ENCODE results near the gene PLA2G6.

The PLA2G6 gene

GRCh38 chr22:38072322-38073149, 109.1 kb downstream of the PLA2G6 start:
- no peaks in the 10 kb centered on the region for H3K27me3 ChIP-seq (ENCODE audit: control insufficient read depth, insufficient read depth, low read length)
- no peaks in the 10 kb centered on the region for H3K4me1 ChIP-seq (ENCODE audit: control insufficient read depth, low read depth, low read length)
- H3K9me3 ChIP-seq (ENCODE audit: control insufficient read depth, low read depth, low read length), result no peaks in the 10 kb centered on the region
- no peak overlapping the region for H3K27ac ChIP-seq (ENCODE audit: low read length)
- H3K36me3 ChIP-seq (ENCODE audit: control insufficient read depth, low read depth, low read length), result peaks cover 24% of the 10 kb centered on the region
- no peak overlapping the region for H3K4me3 ChIP-seq (ENCODE audit: low read length)
- no peak overlapping the region for H3K9ac ChIP-seq (ENCODE audit: low read length)

DNA sequence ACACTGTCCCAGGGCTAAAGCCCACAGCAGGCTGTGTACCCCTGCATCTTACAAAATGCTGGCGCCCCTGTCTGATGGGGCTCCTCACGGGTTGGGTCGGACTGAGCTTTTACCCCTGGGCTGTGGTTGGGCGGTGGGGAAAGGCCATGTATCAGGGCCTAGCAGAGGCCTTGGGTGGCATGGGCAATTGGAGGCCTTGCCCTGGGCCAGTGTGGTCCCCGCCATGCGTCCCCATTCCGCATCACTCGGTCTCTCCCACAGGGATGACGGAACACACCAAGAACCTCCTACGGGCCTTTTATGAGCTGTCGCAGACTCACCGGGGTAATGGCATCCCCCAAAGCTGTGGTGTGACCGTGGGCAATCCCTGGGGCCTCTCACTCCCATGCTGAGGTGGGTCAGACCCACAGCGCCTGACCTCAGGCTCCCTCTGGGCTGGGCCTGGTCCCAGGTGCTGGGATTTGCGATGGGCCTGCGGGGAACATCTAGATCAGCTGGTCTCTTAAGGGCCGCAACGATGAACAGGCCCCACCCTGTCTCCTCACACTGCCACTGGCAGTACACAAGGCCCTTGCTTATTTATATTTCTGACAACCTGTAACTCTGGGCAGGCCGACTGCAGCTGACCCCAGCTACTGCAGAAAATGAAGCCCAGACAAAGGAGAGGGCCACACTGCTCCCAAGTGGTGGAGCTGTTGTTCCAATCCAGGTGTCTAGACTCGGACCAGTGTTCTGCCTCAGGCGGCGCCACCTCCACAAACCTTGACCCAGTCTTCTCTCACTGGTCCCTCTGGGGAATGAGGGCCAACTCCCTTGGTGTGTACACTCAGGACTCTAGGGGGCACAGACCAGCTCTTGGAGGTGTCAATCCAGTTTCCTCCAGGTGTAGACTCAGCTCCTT, 110.0 kb downstream of the PLA2G6 start:
- peaks cover 24% of the 10 kb centered on the region for H3K36me3 ChIP-seq (ENCODE audit: control insufficient read depth, low read depth, low read length)
- no peak overlapping the region for H3K9ac ChIP-seq (ENCODE audit: low read length)
- H3K4me3 ChIP-seq (ENCODE audit: low read length), result no peak overlapping the region
- no peak overlapping the region for H3K27ac ChIP-seq (ENCODE audit: low read length)
- no peaks in the 10 kb centered on the region for H3K27me3 ChIP-seq (ENCODE audit: control insufficient read depth, insufficient read depth, low read length)
- H3K4me1 ChIP-seq (ENCODE audit: control insufficient read depth, low read depth, low read length), result no peaks in the 10 kb centered on the region
- no peaks in the 10 kb centered on the region for H3K9me3 ChIP-seq (ENCODE audit: control insufficient read depth, low read depth, low read length)

DNA sequence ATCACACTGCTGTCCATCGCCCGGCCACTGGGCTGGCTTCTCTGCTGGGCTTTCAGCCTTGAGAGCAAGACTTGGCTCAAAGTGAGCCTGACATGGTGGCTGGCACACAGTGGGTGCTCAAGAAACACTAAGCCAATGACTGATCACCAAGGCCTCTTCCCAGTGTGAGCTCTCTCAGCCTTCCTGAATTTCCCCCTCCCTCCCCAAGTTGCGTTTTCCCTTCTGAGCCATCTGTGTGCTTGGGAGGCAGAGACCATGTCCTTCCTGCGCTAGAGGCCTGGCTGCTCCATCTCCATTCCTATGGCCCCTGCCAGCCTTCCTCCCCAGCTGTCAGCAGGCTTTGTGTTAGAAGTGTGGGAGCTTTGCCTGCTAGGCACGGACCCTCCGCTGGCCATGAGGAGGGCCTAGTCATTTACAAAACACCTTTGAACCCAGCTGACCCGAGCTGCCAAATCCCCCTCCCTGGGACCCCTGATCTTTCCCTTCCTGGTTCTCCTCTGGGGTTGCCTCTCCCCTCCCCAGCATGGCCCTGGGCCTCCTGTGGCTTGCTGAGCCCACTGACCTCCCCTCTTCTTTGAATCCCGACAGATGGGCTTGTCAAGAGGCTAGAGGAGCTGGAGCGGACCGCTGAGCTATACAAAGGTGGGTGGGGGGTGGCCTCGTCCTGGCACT, 111.2 kb downstream of the PLA2G6 start:
- H3K4me3 ChIP-seq (ENCODE audit: low read length), result no peak overlapping the region
- no peaks in the 10 kb centered on the region for H3K9me3 ChIP-seq (ENCODE audit: control insufficient read depth, low read depth, low read length)
- peaks cover 26% of the 10 kb centered on the region for H3K36me3 ChIP-seq (ENCODE audit: control insufficient read depth, low read depth, low read length)
- no peak overlapping the region for H3K9ac ChIP-seq (ENCODE audit: low read length)
- no peaks in the 10 kb centered on the region for H3K4me1 ChIP-seq (ENCODE audit: control insufficient read depth, low read depth, low read length)
- H3K27me3 ChIP-seq (ENCODE audit: control insufficient read depth, insufficient read depth, low read length), result no peaks in the 10 kb centered on the region
- no peak overlapping the region for H3K27ac ChIP-seq (ENCODE audit: low read length)

- Histone ChIP-seq H3K4me3 (ENCODE audit: low read length) (no peak overlapping the region), H3K27ac (ENCODE audit: low read length) (no peak overlapping the region), H3K27me3 (ENCODE audit: control insufficient read depth, insufficient read depth, low read length) (no peaks in the 10 kb centered on the region), H3K4me1 (ENCODE audit: control insufficient read depth, low read depth, low read length) (no peaks in the 10 kb centered on the region), H3K9ac (ENCODE audit: low read length) (no peak overlapping the region), H3K36me3 (ENCODE audit: control insufficient read depth, low read depth, low read length) (peaks cover 34% of the 10 kb centered on the region), H3K9me3 (ENCODE audit: control insufficient read depth, low read depth, low read length) (no peaks in the 10 kb centered on the region)
Observed at GRCh38 chr22:38069372-38070249, 112.0 kb downstream of the PLA2G6 start.

- Histone ChIP-seq H3K4me3 (ENCODE audit: low read length) (no peak overlapping the region), H3K9ac (ENCODE audit: low read length) (no peak overlapping the region), H3K27me3 (ENCODE audit: control insufficient read depth, insufficient read depth, low read length) (no peaks in the 10 kb centered on the region), H3K4me1 (ENCODE audit: control insufficient read depth, low read depth, low read length) (no peaks in the 10 kb centered on the region), H3K27ac (ENCODE audit: low read length) (no peak overlapping the region), H3K9me3 (ENCODE audit: control insufficient read depth, low read depth, low read length) (no peaks in the 10 kb centered on the region), H3K36me3 (ENCODE audit: control insufficient read depth, low read depth, low read length) (peaks cover 34% of the 10 kb centered on the region)
Observed at GRCh38 chr22:38068641-38069371, 112.8 kb downstream of the PLA2G6 start.

DNA sequence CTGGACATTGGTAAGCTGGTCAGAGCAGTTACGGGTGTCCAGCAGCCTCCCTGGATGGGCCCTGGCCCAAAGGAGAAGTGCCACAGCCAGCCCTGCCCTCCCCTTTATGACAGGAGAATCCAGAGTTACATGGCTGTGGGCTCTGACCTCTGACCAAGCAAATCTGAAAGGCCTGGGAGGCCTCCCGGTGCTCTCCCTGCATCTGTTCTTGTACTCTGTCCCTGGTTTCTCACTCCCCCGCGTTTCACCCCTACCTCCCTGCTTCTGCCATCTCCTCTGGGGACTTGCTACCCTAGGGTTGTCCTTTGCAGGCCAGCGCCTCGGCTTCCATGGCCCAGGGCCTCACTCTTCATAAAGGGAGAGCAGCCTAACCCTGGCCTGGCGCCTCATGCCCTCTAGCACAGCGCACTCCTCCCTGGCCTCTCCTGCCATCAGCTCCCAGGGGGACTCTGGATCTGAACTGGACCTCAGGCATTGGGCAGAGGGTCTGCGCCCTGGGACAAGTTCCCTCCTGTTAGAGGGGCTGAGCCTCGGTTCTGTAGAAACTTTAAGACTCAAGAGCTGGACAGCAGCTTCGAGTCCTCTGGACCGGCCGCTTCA, 113.8 kb downstream of the PLA2G6 start:
- H3K27me3 ChIP-seq (ENCODE audit: control insufficient read depth, insufficient read depth, low read length), result no peaks in the 10 kb centered on the region
- H3K36me3 ChIP-seq (ENCODE audit: control insufficient read depth, low read depth, low read length), result peaks cover 30% of the 10 kb centered on the region
- H3K9me3 ChIP-seq (ENCODE audit: control insufficient read depth, low read depth, low read length), result no peaks in the 10 kb centered on the region
- no peak overlapping the region for H3K4me3 ChIP-seq (ENCODE audit: low read length)
- no peaks in the 10 kb centered on the region for H3K4me1 ChIP-seq (ENCODE audit: control insufficient read depth, low read depth, low read length)
- no peak overlapping the region for H3K27ac ChIP-seq (ENCODE audit: low read length)
- H3K9ac ChIP-seq (ENCODE audit: low read length), result no peak overlapping the region

DNA sequence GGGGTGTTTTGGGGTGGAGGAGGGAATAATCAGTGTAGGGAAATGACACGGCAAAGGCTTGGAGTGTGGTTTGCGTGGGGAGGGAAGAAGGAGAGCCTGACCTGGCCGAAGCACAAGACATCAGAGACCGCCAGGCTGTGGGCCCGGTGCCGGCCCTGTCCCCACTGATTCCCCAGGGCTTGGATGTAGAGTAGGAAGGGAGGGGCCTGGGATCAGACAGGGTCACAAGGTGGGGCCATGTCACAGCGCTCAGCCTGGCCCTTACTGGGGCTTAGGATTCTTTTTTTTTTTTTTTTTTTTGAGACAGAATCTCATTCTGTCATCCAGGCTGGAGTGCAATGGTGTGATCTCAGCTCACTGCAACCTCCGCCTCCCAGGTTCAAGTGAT, 114.6 kb downstream of the PLA2G6 start:
- Histone ChIP-seq H3K4me3 (ENCODE audit: low read length) (no peak overlapping the region), H3K9me3 (ENCODE audit: control insufficient read depth, low read depth, low read length) (no peaks in the 10 kb centered on the region), H3K36me3 (ENCODE audit: control insufficient read depth, low read depth, low read length) (peaks cover 23% of the 10 kb centered on the region), H3K27ac (ENCODE audit: low read length) (no peak overlapping the region), H3K27me3 (ENCODE audit: control insufficient read depth, insufficient read depth, low read length) (no peaks in the 10 kb centered on the region), H3K4me1 (ENCODE audit: control insufficient read depth, low read depth, low read length) (no peaks in the 10 kb centered on the region), H3K9ac (ENCODE audit: low read length) (no peak overlapping the region)

- no peaks in the 10 kb centered on the region for H3K4me1 ChIP-seq (ENCODE audit: control insufficient read depth, low read depth, low read length)
- no peak overlapping the region for H3K9ac ChIP-seq (ENCODE audit: low read length)
- H3K4me3 ChIP-seq (ENCODE audit: low read length), result no peak overlapping the region
- no peaks in the 10 kb centered on the region for H3K27me3 ChIP-seq (ENCODE audit: control insufficient read depth, insufficient read depth, low read length)
- no peak overlapping the region for H3K27ac ChIP-seq (ENCODE audit: low read length)
- H3K36me3 ChIP-seq (ENCODE audit: control insufficient read depth, low read depth, low read length), result peaks cover 17% of the 10 kb centered on the region
- no peaks in the 10 kb centered on the region for H3K9me3 ChIP-seq (ENCODE audit: control insufficient read depth, low read depth, low read length)
Observed at GRCh38 chr22:38066381-38067027, 115.1 kb downstream of the PLA2G6 start.

- H3K9ac ChIP-seq (ENCODE audit: low read length), result no peak overlapping the region
- H3K4me1 ChIP-seq (ENCODE audit: control insufficient read depth, low read depth, low read length), result no peaks in the 10 kb centered on the region
- no peak overlapping the region for H3K4me3 ChIP-seq (ENCODE audit: low read length)
- peaks cover 12% of the 10 kb centered on the region for H3K36me3 ChIP-seq (ENCODE audit: control insufficient read depth, low read depth, low read length)
- no peaks in the 10 kb centered on the region for H3K27me3 ChIP-seq (ENCODE audit: control insufficient read depth, insufficient read depth, low read length)
- H3K27ac ChIP-seq (ENCODE audit: low read length), result no peak overlapping the region
- H3K9me3 ChIP-seq (ENCODE audit: control insufficient read depth, low read depth, low read length), result no peaks in the 10 kb centered on the region
Observed at GRCh38 chr22:38065539-38065938, 116.1 kb downstream of the PLA2G6 start.

DNA sequence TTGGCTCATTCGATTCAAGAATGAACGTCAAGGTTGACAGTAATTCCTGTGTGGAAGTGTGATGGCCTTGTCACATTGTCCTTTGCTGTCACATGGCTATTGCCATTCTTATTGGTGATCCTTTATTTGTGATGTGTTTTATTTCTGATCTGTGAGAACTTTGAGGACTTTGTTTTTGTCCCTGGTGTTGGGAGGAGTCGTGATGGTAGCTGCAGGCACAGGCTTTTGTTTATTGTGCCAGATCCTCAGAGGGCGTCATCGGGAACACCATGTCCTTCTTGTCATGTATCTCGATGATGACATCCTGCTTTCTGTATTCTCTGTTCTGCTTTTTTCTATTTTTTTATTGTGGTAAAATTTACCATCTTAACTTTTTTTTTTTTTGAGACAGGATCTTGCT, 118.8 kb downstream of the PLA2G6 start:
- Histone ChIP-seq H3K4me3 (ENCODE audit: low read length) (no peak overlapping the region), H3K9me3 (ENCODE audit: control insufficient read depth, low read depth, low read length) (no peaks in the 10 kb centered on the region), H3K27me3 (ENCODE audit: control insufficient read depth, insufficient read depth, low read length) (no peaks in the 10 kb centered on the region), H3K36me3 (ENCODE audit: control insufficient read depth, low read depth, low read length) (peaks cover 12% of the 10 kb centered on the region), H3K9ac (ENCODE audit: low read length) (no peak overlapping the region), H3K4me1 (ENCODE audit: control insufficient read depth, low read depth, low read length) (no peaks in the 10 kb centered on the region), H3K27ac (ENCODE audit: low read length) (no peak overlapping the region)
